IgD-negative memory B cell (primary cell): ENCODE results near the gene NECAP2. TPM values are rescaled to one million over a fixed set of nuclear protein-coding genes. Genes with fewer than 3 reads are reported as not detected.
"Not testable (repeated sequence)": the region's sequence is repeated elsewhere in the genome, so short reads cannot be mapped to it uniquely, and the experiment has no call there.

Source experiments
- H3K27ac Mint-ChIP-seq, 3 donors: one replicate each; pipeline ENCODE4 v1.8.0; 2020 to 2022; ENCODE audit warnings: mild to moderate bottlenecking in 3 of 3, mixed read lengths in 3 of 3, moderate library complexity in 1 of 3
- H3K27me3 Mint-ChIP-seq: one replicate; pipeline ENCODE4 v1.8.0; 2021; ENCODE audit warnings: mixed read lengths
- H3K36me3 Mint-ChIP-seq: one replicate; pipeline ENCODE4 v1.8.0; 2020; ENCODE audit warnings: mild to moderate bottlenecking, mixed read lengths
- H3K4me1 Mint-ChIP-seq, 3 donors: one replicate each; pipeline ENCODE4 v1.8.0; 2020 to 2022; ENCODE audit warnings: mixed read lengths in 3 of 3, mild to moderate bottlenecking in 1 of 3
- H3K4me3 Mint-ChIP-seq, 4 donors: one replicate each; pipeline ENCODE4 v1.8.0; 2020 to 2022; ENCODE audit warnings: mild to moderate bottlenecking in 4 of 4, mixed read lengths in 4 of 4, moderate library complexity in 3 of 4
- H3K9me3 Mint-ChIP-seq, 3 donors: one replicate each; pipeline ENCODE4 v1.8.0; 2020 to 2021; ENCODE audit warnings: mixed read lengths in 3 of 3, mild to moderate bottlenecking in 1 of 3
- polyA plus RNA-seq: library from polyadenylated mRNA; unstranded; fragments of 300-500 nt; fragmentation: Illumina TruSeq; gene quantifications from one replicate; pipeline ENCODE4 v1.2.3, GENCODE V29; 2021

The NECAP2 gene
- polyA plus RNA-seq, 1 donor from 2014 or later, result 144 TPM

- Mint-ChIP-seq H3K4me1 (peaks cover 25 to 32% (median 29%) of the 10 kb centered on the region in 3 donors), H3K9me3 (no peaks in the 10 kb centered on the region), H3K36me3 (no peaks in the 10 kb centered on the region), H3K27me3 (no peaks in the 10 kb centered on the region), H3K27ac (peak overlapping the region; percentile 97 to 98 (median 97)), H3K4me3 (peak overlapping the region; percentile 92 to 100 (median 98))
These were observed 750 bp downstream of the NECAP2 start for GRCh38 chr1:16441282-16441665.

GRCh38 chr1:16442265-16442664, 1.7 kb downstream of the NECAP2 start:
- Mint-ChIP-seq H3K36me3 (no peaks in the 10 kb centered on the region), H3K9me3 (no peaks in the 10 kb centered on the region), H3K27ac (peak overlapping the region; percentile 97 to 98 (median 97)), H3K4me3 (peak overlapping the region; percentile 76 to 100 (median 95)), H3K4me1 (peaks cover 26 to 32% (median 29%) of the 10 kb centered on the region in 3 donors), H3K27me3 (no peaks in the 10 kb centered on the region)

GRCh38 chr1:16442941-16443340, 2.4 kb downstream of the NECAP2 start:
- Mint-ChIP-seq H3K27me3 (no peaks in the 10 kb centered on the region), H3K9me3 (no peaks in the 10 kb centered on the region), H3K36me3 (no peaks in the 10 kb centered on the region), H3K4me3 (peak overlapping the region in 3 of 4 donors; percentile 18 to 100 (median 76)), H3K27ac (peak overlapping the region in 1 of 3 donors; percentile 97), H3K4me1 (peaks cover 28 to 32% (median 29%) of the 10 kb centered on the region in 3 donors)

- Mint-ChIP-seq H3K4me1 (peaks cover 29 to 32% (median 29%) of the 10 kb centered on the region in 3 donors), H3K4me3 (peak overlapping the region in 1 of 4 donors; percentile 35), H3K9me3 (no peaks in the 10 kb centered on the region), H3K27me3 (no peaks in the 10 kb centered on the region), H3K36me3 (no peaks in the 10 kb centered on the region), H3K27ac (peak overlapping the region in 2 of 3 donors; percentile 3 to 91)
These were observed 3.6 kb downstream of the NECAP2 start for GRCh38 chr1:16443975-16444770.

- H3K27ac Mint-ChIP-seq, result peak overlapping the region in 1 of 3 donors; percentile 91
These were observed 4.5 kb downstream of the NECAP2 start for GRCh38 chr1:16445052-16445451.

GRCh38 chr1:16446116-16446515, 5.6 kb downstream of the NECAP2 start:
- Mint-ChIP-seq H3K36me3 (peaks cover 2% of the 10 kb centered on the region), H3K27ac (no peak overlapping the region), H3K9me3 (no peaks in the 10 kb centered on the region), H3K27me3 (no peaks in the 10 kb centered on the region), H3K4me1 (peaks cover 25 to 35% (median 25%) of the 10 kb centered on the region in 3 donors), H3K4me3 (no peak overlapping the region)

More at GRCh38 chr1:16445052-16445451, 4.5 kb downstream of the NECAP2 start:
- Mint-ChIP-seq H3K4me3 (no peak overlapping the region), H3K27me3 (no peaks in the 10 kb centered on the region), H3K36me3 (no peaks in the 10 kb centered on the region), H3K9me3 (no peaks in the 10 kb centered on the region), H3K4me1 (peaks cover 28 to 35% (median 30%) of the 10 kb centered on the region in 3 donors)

GRCh38 chr1:16447641-16448040, 7.1 kb downstream of the NECAP2 start:
- Mint-ChIP-seq H3K4me3 (peak overlapping the region in 1 of 4 donors; percentile 16), H3K9me3 (no peaks in the 10 kb centered on the region), H3K27me3 (no peaks in the 10 kb centered on the region), H3K27ac (peak overlapping the region in 2 of 3 donors; percentile 63 to 86), H3K4me1 (peaks cover 17 to 34% (median 21%) of the 10 kb centered on the region in 3 donors), H3K36me3 (peaks cover 2% of the 10 kb centered on the region)

- Mint-ChIP-seq H3K36me3 (peaks cover 2% of the 10 kb centered on the region), H3K9me3 (no peaks in the 10 kb centered on the region), H3K27me3 (no peaks in the 10 kb centered on the region), H3K27ac (peak overlapping the region in 1 of 3 donors; percentile 18), H3K4me1 (peaks cover 12 to 30% (median 16%) of the 10 kb centered on the region in 3 donors), H3K4me3 (peak overlapping the region in 1 of 4 donors; percentile 67)
These were observed 8.5 kb downstream of the NECAP2 start for GRCh38 chr1:16449065-16449464.

- no peak overlapping the region for H3K4me3 Mint-ChIP-seq
- no peaks in the 10 kb centered on the region for H3K9me3 Mint-ChIP-seq
These were observed 9.1 kb downstream of the NECAP2 start for GRCh38 chr1:16449666-16450065.

GRCh38 chr1:16450863-16451481, 10.4 kb downstream of the NECAP2 start:
- Mint-ChIP-seq H3K9me3 (no peaks in the 10 kb centered on the region), H3K27me3 (no peaks in the 10 kb centered on the region), H3K4me1 (peaks cover 8 to 24% (median 12%) of the 10 kb centered on the region in 3 donors), H3K4me3 (peak overlapping the region in 3 of 4 donors; percentile 8 to 47 (median 14)), H3K27ac (peak overlapping the region; percentile 20 to 79 (median 48)), H3K36me3 (peaks cover 2% of the 10 kb centered on the region)

More at GRCh38 chr1:16449666-16450065, 9.1 kb downstream of the NECAP2 start:
- Mint-ChIP-seq H3K4me1 (peaks cover 8 to 26% (median 12%) of the 10 kb centered on the region in 3 donors), H3K27me3 (no peaks in the 10 kb centered on the region), H3K36me3 (peaks cover 2% of the 10 kb centered on the region), H3K27ac (no peak overlapping the region)

GRCh38 chr1:16451841-16452528, 11.5 kb downstream of the NECAP2 start:
- Mint-ChIP-seq H3K36me3 (peaks cover 2% of the 10 kb centered on the region), H3K27ac (peak overlapping the region in 2 of 3 donors; percentile 48 to 79), H3K27me3 (no peaks in the 10 kb centered on the region), H3K4me3 (peak overlapping the region in 2 of 4 donors; percentile 5 to 22), H3K9me3 (no peaks in the 10 kb centered on the region), H3K4me1 (peaks cover 8 to 24% (median 12%) of the 10 kb centered on the region in 3 donors)

- not testable (repeated sequence) for H3K9me3 Mint-ChIP-seq, H3K36me3 Mint-ChIP-seq, H3K27ac Mint-ChIP-seq, H3K4me3 Mint-ChIP-seq, H3K27me3 Mint-ChIP-seq
- H3K4me1 Mint-ChIP-seq, result peaks cover 8 to 18% (median 11%) of the 10 kb centered on the region in 3 donors
These were observed 14.4 kb downstream of the NECAP2 start for GRCh38 chr1:16454909-16455308.

GRCh38 chr1:16456151-16456550, 15.6 kb downstream of the NECAP2 start:
- Mint-ChIP-seq H3K4me1 (peaks cover 5 to 11% (median 11%) of the 10 kb centered on the region in 3 donors), H3K27ac (peak overlapping the region in 1 of 3 donors; percentile 14)
- not testable (repeated sequence) for H3K27me3 Mint-ChIP-seq, H3K4me3 Mint-ChIP-seq, H3K9me3 Mint-ChIP-seq, H3K36me3 Mint-ChIP-seq

- no peaks in the 10 kb centered on the region for H3K36me3 Mint-ChIP-seq
- H3K9me3 Mint-ChIP-seq, result no peaks in the 10 kb centered on the region
- H3K4me1 Mint-ChIP-seq, result peaks cover 0 to 7% (median 0%) of the 10 kb centered on the region in 3 donors
- H3K27ac Mint-ChIP-seq, result no peak overlapping the region
- H3K4me3 Mint-ChIP-seq, result no peak overlapping the region
- H3K27me3 Mint-ChIP-seq, result no peaks in the 10 kb centered on the region
These were observed 18.3 kb downstream of the NECAP2 start for GRCh38 chr1:16458831-16459230.
